Upper lobe of left lung (tissue), 4 donors: Measurements from ENCODE around the gene SLC4A7.

Experiments used
- POLR2A ChIP-seq, 4 donors: fragments of 450-650 bp; IDR thresholded peaks; one replicate each; pipeline ENCODE4 v1.5.1; 2016 to 2017; ENCODE audit warnings: antibody characterized with exemption in 4 of 4, mild to moderate bottlenecking in 2 of 4
- POLR2AphosphoS5 ChIP-seq, 2 donors: sonication (generic); formaldehyde crosslinking; IDR thresholded peaks; one replicate each; pipeline ENCODE4 v1.5.1; 2017; ENCODE audit warnings: antibody characterized with exemption in 2 of 2
- TF ChIP-seq, protein P1 (sequence below), 6 experiments: fragments of 450-650 bp in 4 of 6; fragments of 200-600 bp in 2 of 6; sonication (generic) in 2 of 6; IDR thresholded peaks; one replicate each; pipeline ENCODE4 v1.5.1; 2016 to 2019; ENCODE audit warnings: antibody characterized with exemption in 6 of 6

- TF ChIP-seq, protein P1, sequence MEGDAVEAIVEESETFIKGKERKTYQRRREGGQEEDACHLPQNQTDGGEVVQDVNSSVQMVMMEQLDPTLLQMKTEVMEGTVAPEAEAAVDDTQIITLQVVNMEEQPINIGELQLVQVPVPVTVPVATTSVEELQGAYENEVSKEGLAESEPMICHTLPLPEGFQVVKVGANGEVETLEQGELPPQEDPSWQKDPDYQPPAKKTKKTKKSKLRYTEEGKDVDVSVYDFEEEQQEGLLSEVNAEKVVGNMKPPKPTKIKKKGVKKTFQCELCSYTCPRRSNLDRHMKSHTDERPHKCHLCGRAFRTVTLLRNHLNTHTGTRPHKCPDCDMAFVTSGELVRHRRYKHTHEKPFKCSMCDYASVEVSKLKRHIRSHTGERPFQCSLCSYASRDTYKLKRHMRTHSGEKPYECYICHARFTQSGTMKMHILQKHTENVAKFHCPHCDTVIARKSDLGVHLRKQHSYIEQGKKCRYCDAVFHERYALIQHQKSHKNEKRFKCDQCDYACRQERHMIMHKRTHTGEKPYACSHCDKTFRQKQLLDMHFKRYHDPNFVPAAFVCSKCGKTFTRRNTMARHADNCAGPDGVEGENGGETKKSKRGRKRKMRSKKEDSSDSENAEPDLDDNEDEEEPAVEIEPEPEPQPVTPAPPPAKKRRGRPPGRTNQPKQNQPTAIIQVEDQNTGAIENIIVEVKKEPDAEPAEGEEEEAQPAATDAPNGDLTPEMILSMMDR (IDR thresholded peaks at IDR 0.05) = no peak
- TF ChIP-seq POLR2A (IDR thresholded peaks at IDR 0.05) (no peak), POLR2AphosphoS5 (IDR thresholded peaks at IDR 0.05) (no peak)
Observed at GRCh38 chr3:27335571-27335970, 148.6 kb downstream of the SLC4A7 start.
